Cardiac muscle cell (in vitro differentiated cells and primary cell): ENCODE data around the gene LRRC47. TPM values are rescaled to one million over a fixed set of nuclear protein-coding genes. Genes with fewer than 3 reads are reported as not detected.

Experiments
- DNase-seq, 2 donors: peaks; one replicate each; pipeline versions ENCODE4 v3.0.0 to v3.0.0-alpha.2; 2010 to 2017; ENCODE audit warnings: low read depth in 1 of 2, low spot score in 1 of 2
- H3K27ac ChIP-seq: fragments of 200-600 bp; sonication (generic); 2 replicates; pipeline ENCODE4 v1.5.1; 2016
- H3K27me3 ChIP-seq: fragments of 200-600 bp; sonication (generic); 2 replicates; pipeline ENCODE4 v1.6.0; 2016; ENCODE audit warnings: control low read depth
- H3K36me3 ChIP-seq: fragments of 200-600 bp; sonication (generic); 2 replicates; pipeline ENCODE4 v1.5.1; 2016; ENCODE audit warnings: control low read depth
- H3K4me1 ChIP-seq: fragments of 200-600 bp; sonication (generic); 2 replicates; pipeline ENCODE4 v1.8.1; 2017; ENCODE audit warnings: low read depth, mild to moderate bottlenecking, mixed run types
- H3K4me3 ChIP-seq: fragments of 200-600 bp; sonication (generic); 2 replicates; pipeline ENCODE4 v1.5.1; 2016; ENCODE audit warnings: mild to moderate bottlenecking
- H3K9me3 ChIP-seq: fragments of 200-600 bp; sonication (generic); 2 replicates; pipeline ENCODE4 v1.5.1; 2017; ENCODE audit warnings: low read depth, mild to moderate bottlenecking, control low read depth
- CTCF ChIP-seq: IDR thresholded peaks from 2 replicates; pipeline ENCODE4 v1.5.1; 2012; ENCODE audit warnings: low read depth, mild to moderate bottlenecking, low read length
- polyA plus RNA-seq: library from polyadenylated mRNA; unstranded; fragments of >200 nt; fragmentation: Nextera tagmentation; extraction: Ambion mirVana; gene quantifications from 2 replicates; pipeline ENCODE4 v1.2.1, GENCODE V29; 2016
- total RNA-seq: library from RNA; depleted of rRNA; stranded (reverse); fragments of >200 nt; gene quantifications from 2 replicates; pipeline ENCODE4 v1.2.3, GENCODE V29; 2016

The LRRC47 gene
- total and polyA plus RNA-seq, 2 experiments from 2014 or later, result 61.5 to 67.5 TPM

- H3K27ac ChIP-seq, result no peak overlapping the region
- H3K9me3 ChIP-seq, result no peaks in the 10 kb centered on the region
- no peak overlapping the region for H3K4me3 ChIP-seq
- DNase-seq, result no peak
- H3K27me3 ChIP-seq, result no peaks in the 10 kb centered on the region
- peaks cover 30% of the 10 kb centered on the region for H3K4me1 ChIP-seq
- H3K36me3 ChIP-seq, result no peaks in the 10 kb centered on the region
- no peak for TF ChIP-seq CTCF
These were observed 26.1 kb downstream of the LRRC47 start for GRCh38 chr1:3770047-3770765.

- no peak overlapping the region for H3K4me3 ChIP-seq
- DNase-seq, result no peak
- H3K4me1 ChIP-seq, result peaks cover 18% of the 10 kb centered on the region
- H3K27me3 ChIP-seq, result no peaks in the 10 kb centered on the region
- H3K9me3 ChIP-seq, result no peaks in the 10 kb centered on the region
- no peak overlapping the region for H3K27ac ChIP-seq
- TF ChIP-seq CTCF, result no peak
- H3K36me3 ChIP-seq, result no peaks in the 10 kb centered on the region
These were observed 27.4 kb downstream of the LRRC47 start for GRCh38 chr1:3768811-3769390.

- H3K27ac ChIP-seq, result no peak overlapping the region
- no peak overlapping the region for H3K4me3 ChIP-seq
- no peaks in the 10 kb centered on the region for H3K9me3 ChIP-seq
- no peaks in the 10 kb centered on the region for H3K27me3 ChIP-seq
- H3K36me3 ChIP-seq, result no peaks in the 10 kb centered on the region
- no peak for DNase-seq
- TF ChIP-seq CTCF, result no peak
- H3K4me1 ChIP-seq, result peaks cover 11% of the 10 kb centered on the region
These were observed 28.9 kb downstream of the LRRC47 start for GRCh38 chr1:3767328-3767925.

GRCh38 chr1:3763351-3764125 lies 32.8 kb downstream of the LRRC47 start:
- H3K36me3 ChIP-seq, result no peaks in the 10 kb centered on the region
- H3K4me3 ChIP-seq, result no peak overlapping the region
- H3K27me3 ChIP-seq, result peaks cover 3% of the 10 kb centered on the region
- H3K9me3 ChIP-seq, result no peaks in the 10 kb centered on the region
- H3K4me1 ChIP-seq, result no peaks in the 10 kb centered on the region
- no peak for TF ChIP-seq CTCF
- DNase-seq, result no peak
- no peak overlapping the region for H3K27ac ChIP-seq

- no peak for DNase-seq
- TF ChIP-seq CTCF, result no peak
- H3K9me3 ChIP-seq, result no peaks in the 10 kb centered on the region
- H3K4me1 ChIP-seq, result no peaks in the 10 kb centered on the region
- H3K27ac ChIP-seq, result no peak overlapping the region
- no peak overlapping the region for H3K4me3 ChIP-seq
- H3K27me3 ChIP-seq, result peaks cover 3% of the 10 kb centered on the region
- no peaks in the 10 kb centered on the region for H3K36me3 ChIP-seq
These were observed 33.4 kb downstream of the LRRC47 start for GRCh38 chr1:3762873-3763228.
